Measurements from ENCODE around the gene CSNK2A1.
"Not testable (repeated sequence)": the region's sequence is repeated elsewhere in the genome, so short reads cannot be mapped to it uniquely, and the experiment has no call there.

Gene CSNK2A1

DNA sequence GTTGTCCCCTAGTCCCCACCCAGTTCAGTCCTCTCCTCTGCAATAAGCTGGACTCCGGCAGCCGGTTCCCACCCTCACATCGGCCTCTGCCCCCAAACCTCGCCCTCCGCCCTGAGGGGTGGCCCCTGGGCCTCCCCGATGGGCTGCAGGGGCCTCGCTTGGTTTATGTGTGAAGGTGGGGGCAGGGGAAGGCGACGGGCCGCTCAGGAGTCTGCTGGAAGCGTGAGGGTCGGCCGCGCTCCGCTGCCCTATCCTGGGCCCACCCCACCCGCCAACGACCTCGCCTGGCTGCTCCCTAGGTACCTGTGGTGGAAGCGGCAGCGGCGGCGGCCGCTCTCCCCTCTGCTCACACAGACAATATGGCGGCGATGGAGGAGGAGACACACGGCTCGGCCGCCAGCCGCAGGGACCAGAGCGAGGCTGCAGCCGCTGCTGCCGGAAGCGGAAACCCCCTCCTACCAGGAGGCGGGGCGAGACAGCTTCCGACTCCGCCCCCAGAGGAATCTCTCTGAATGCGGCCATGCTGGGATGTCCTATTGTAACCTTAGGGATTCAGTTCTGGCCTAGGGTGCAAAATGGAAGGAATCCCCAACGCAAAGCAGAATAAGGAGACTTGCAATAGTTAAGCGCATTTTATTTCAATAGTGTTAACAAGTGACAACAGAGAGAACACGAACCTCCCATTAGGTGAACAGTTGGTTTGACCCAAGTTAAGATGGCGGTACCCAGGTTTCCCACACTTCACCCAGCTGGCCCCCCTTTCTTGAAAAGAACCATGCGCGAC is at the start of gene CSNK2A1:
TSS of gene CSNK2A1 (minus strand) at position 422 of the 784 bp plus-strand sequence. CDS start 35,239 bp downstream, outside the sequence.
- DNase-seq (ENCODE audit: low spot score), result peak; percentile 97

GRCh38 chr20:592506-592905 is 48.9 kb upstream of the CSNK2A1 start:
- DNase-seq (ENCODE audit: low spot score), result no peak

GRCh38 chr20:591941-592340 is 48.4 kb upstream of the CSNK2A1 start:
- no peak for DNase-seq (ENCODE audit: low spot score)

GRCh38 chr20:588932-589672 is 45.5 kb upstream of the CSNK2A1 start:
- DNase-seq (ENCODE audit: low spot score), result no peak

DNA sequence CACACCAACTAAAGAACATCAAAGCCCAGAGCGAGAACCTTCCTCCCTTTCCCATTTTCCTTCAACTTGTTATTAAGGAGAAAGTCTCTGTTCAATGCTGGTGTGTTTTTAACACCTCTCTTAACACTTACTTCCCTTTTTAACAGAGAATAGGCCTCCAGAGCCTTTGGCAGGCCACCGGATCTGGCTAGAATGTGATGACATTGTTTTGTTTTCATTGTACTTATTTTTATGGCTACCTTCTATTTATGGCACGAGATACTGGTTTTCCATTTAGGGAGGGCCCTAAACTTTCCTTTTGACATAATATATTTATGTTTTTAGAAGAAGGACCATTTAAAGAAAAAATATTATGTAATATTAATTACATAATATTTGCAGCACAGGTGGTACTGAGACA is 44.9 kb upstream of the CSNK2A1 start:
- DNase-seq (ENCODE audit: low spot score), result no peak

- DNase-seq (ENCODE audit: low spot score), result no peak
Observed at GRCh38 chr20:584971-585301, 41.3 kb upstream of the CSNK2A1 start.

GRCh38 chr20:584161-584970 is 40.8 kb upstream of the CSNK2A1 start:
- DNase-seq (ENCODE audit: low spot score), result no peak

- no peak for DNase-seq (ENCODE audit: low spot score)
Observed at GRCh38 chr20:582204-582603, 38.6 kb upstream of the CSNK2A1 start.

GRCh38 chr20:578940-579690 is 35.5 kb upstream of the CSNK2A1 start:
- not testable (repeated sequence) for DNase-seq (ENCODE audit: low spot score)

- DNase-seq (ENCODE audit: low spot score), result no peak
Observed at GRCh38 chr20:577167-577791, 33.7 kb upstream of the CSNK2A1 start.

DNA sequence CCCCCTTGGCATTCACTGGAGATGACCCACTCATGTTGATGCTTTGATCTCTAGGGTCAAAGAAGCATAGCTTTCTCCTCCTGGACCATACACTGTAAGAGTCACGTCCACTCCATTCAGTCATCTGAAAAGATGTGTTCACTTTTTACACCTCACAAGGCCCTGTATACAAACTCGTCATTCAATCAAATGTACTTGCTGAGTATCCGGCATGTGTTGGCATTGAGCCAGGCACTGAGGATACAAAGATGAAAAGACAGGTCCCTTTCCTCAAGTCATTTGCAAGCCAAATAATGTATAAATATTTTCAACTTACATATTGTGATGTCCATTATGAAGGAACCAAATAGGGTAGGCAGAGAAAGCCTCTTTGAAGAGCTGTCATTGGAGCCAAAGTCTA is 32.6 kb upstream of the CSNK2A1 start:
- no peak for DNase-seq (ENCODE audit: low spot score)

GRCh38 chr20:575230-575629 is 31.6 kb upstream of the CSNK2A1 start:
- no peak for DNase-seq (ENCODE audit: low spot score)

- no peak for DNase-seq (ENCODE audit: low spot score)
Observed at GRCh38 chr20:574297-574942, 30.8 kb upstream of the CSNK2A1 start.

DNA sequence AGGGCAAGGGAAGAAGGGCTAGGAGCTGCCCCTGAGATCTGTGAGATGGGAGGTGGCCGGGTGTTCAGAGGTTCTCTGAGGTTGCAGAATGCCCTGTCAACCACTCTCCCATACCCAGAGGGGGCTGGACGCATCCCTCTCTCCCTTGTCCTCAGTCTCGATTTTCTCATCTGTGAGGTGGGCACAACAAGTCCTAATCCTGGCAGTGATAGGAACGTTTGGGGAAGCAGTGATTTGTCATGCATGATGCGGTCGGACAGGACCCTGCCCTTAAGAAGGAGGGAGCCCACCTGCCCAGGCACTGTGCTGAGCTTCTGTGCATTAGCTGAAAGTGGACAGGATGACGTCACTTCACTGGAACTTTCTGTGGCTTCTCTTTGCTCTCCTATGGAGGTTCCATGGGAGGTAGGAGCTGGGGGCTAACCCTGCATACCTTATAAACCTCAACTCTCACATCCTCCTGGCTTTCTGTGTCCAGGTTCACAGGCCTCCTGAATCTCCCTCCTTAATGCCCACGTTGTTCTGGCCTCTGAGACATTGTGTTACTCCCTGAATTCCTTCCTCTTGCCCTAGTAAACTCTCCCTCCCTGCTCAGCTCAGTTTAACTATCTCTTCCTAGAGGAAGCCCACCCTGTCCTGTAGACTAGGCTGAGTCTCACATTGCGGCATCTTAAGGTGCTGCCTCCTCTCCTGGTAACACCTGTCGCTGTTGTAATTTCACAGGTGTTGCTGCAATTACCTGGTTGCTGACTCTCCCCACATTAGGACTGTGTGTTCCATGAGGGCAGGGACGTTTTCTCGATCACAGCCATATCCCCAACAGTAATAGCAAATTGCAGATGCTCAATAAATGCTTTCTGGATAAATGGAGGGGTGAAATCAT is 30.1 kb upstream of the CSNK2A1 start:
- DNase-seq (ENCODE audit: low spot score), result no peak

DNA sequence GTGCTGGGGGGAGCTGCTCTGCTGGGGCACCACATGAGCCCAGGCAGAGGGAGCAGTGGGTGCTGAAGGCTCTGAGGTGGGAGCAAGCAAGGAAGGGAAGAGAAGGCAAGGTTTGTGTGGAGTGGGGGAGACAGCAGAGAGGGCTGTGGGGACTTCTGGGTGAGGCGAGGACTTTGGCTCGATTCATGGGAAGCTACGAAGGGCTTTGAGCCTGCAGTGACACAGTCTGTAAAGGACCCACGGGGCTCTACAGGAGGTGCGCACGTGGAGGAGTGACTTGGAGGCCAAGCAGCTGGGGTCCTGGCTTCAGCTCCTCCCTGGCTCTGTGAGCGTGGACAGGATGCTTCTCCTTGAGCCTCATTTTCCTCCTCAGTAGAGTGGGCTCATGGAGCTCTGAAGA is 29.1 kb upstream of the CSNK2A1 start:
- DNase-seq (ENCODE audit: low spot score), result no peak

GRCh38 chr20:571754-572441 is 28.3 kb upstream of the CSNK2A1 start:
- DNase-seq (ENCODE audit: low spot score), result no peak

- DNase-seq (ENCODE audit: low spot score), result no peak
Observed at GRCh38 chr20:568673-569415, 25.3 kb upstream of the CSNK2A1 start.

GRCh38 chr20:568097-568652 is 24.6 kb upstream of the CSNK2A1 start:
- no peak for DNase-seq (ENCODE audit: low spot score)
